ENCODE data around the gene STX18.
"Not testable (repeated sequence)": the region's sequence is repeated elsewhere in the genome, so short reads cannot be mapped to it uniquely, and the experiment has no call there.

Gene STX18

GRCh38 chr4:4422856-4423499, 118.9 kb downstream of the STX18 start:
- TF ChIP-seq, protein P1, sequence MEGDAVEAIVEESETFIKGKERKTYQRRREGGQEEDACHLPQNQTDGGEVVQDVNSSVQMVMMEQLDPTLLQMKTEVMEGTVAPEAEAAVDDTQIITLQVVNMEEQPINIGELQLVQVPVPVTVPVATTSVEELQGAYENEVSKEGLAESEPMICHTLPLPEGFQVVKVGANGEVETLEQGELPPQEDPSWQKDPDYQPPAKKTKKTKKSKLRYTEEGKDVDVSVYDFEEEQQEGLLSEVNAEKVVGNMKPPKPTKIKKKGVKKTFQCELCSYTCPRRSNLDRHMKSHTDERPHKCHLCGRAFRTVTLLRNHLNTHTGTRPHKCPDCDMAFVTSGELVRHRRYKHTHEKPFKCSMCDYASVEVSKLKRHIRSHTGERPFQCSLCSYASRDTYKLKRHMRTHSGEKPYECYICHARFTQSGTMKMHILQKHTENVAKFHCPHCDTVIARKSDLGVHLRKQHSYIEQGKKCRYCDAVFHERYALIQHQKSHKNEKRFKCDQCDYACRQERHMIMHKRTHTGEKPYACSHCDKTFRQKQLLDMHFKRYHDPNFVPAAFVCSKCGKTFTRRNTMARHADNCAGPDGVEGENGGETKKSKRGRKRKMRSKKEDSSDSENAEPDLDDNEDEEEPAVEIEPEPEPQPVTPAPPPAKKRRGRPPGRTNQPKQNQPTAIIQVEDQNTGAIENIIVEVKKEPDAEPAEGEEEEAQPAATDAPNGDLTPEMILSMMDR (IDR thresholded peaks at IDR 0.05; ENCODE audit: control insufficient read depth, extremely low read depth, insufficient read depth): no peak
- no peak for DNase-seq (ENCODE audit: low read depth)
- no peak overlapping the region for H3K4me3 ChIP-seq (ENCODE audit: low read depth, low read length)

DNA sequence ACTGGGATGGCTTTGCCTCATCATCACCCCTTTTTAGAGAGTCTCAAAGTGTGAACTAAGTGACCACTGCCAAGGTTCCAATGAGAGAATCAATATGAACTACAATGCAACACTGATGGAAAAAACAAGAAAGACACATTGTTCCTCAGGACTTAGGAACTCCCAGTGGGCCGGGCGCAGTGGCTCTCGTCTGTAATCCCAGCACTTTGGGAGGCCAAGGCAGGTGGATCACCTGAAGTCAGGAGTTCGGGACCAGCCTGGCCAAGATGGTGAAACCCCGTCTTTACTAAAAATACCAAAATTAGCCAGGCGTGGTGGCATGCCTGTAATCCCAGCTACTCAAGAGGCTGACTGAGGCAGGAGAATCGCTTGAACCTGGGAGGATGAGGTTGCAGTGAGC, 119.7 kb downstream of the STX18 start:
- not testable (repeated sequence) for H3K4me3 ChIP-seq (ENCODE audit: low read depth, low read length); DNase-seq (ENCODE audit: low read depth)

DNA sequence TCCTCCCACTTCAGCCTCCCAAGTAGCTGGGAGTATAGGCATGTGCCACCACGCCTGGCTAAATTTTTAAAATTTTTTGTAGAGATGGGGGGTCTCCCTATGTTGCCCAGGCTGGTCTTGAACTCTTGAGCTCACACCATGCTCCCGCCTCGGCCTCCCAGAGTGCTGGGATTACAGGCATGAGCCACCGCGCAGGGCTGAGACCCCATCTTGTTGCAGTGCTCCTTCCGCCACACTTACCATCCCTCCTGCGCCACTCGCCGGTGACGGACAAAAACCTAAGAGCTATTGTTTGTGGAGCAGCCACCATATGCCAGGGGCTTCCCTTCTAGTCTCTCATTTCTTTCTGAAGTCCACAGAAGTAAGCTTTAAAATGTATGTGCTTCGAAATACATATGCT, 120.5 kb downstream of the STX18 start:
- TF ChIP-seq, protein P1 (IDR thresholded peaks at IDR 0.05; ENCODE audit: control insufficient read depth, extremely low read depth, insufficient read depth): no peak
- no peak for DNase-seq (ENCODE audit: low read depth)
- no peak overlapping the region for H3K4me3 ChIP-seq (ENCODE audit: low read depth, low read length)

DNA sequence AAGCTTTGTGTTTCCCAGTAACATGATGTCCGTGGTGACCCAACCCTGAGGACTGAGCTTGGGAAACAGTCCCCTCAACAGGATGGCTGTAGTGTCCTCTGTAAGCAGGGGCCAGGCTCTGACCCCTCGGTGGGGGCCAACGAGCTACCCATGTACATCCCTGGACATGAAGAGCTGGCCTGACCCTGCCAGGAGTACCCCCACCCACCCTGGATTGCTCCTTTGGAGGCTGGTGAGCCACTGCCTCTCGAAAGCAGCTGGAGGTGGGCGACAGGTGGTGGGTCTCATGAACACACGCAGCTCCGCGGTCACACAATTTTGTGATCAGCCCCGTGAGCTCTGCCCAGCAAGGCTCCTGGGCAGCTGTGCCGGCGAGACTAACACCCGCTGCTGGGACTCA, 121.4 kb downstream of the STX18 start:
- TF ChIP-seq, protein P1 (IDR thresholded peaks at IDR 0.05; ENCODE audit: control insufficient read depth, extremely low read depth, insufficient read depth): no peak
- no peak overlapping the region for H3K4me3 ChIP-seq (ENCODE audit: low read depth, low read length)
- DNase-seq (ENCODE audit: low read depth): no peak

DNA sequence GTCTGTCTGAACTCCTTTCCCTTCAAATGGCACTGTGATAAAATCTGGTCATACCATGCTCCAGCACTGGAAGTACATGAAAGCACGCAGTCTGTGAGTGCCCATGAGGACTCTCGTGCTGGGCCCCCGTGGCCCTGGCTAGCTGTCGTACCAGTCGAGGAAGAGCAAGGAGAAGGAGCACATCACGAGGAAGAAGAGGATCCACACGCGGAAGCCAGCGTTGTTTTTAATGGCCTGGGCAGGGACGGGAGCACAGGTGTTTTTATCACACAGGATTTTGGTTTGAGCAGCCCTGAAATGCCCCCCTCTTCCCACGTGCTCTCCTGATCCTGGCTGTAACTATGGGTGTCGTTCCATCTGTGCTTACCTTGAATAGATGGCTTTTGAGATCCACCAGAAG, 122.0 kb downstream of the STX18 start:
- no peak for DNase-seq (ENCODE audit: low read depth)
- no peak overlapping the region for H3K4me3 ChIP-seq (ENCODE audit: low read depth, low read length)
- TF ChIP-seq, protein P1 (IDR thresholded peaks at IDR 0.05; ENCODE audit: control insufficient read depth, extremely low read depth, insufficient read depth): no peak

- no peak for DNase-seq (ENCODE audit: low read depth)
- no peak overlapping the region for H3K4me3 ChIP-seq (ENCODE audit: low read depth, low read length)
- TF ChIP-seq, protein P1 (IDR thresholded peaks at IDR 0.05; ENCODE audit: control insufficient read depth, extremely low read depth, insufficient read depth): no peak
Observed at GRCh38 chr4:4418676-4419390, 123.0 kb downstream of the STX18 start.

GRCh38 chr4:4417886-4418285, 124.0 kb downstream of the STX18 start:
- TF ChIP-seq, protein P1 (IDR thresholded peaks at IDR 0.05; ENCODE audit: control insufficient read depth, extremely low read depth, insufficient read depth): no peak
- H3K4me3 ChIP-seq (ENCODE audit: low read depth, low read length): no peak overlapping the region
- DNase-seq (ENCODE audit: low read depth): no peak
